ENCODE results near the gene PTPRJ. TPM values are rescaled to one million over a fixed set of nuclear protein-coding genes. Genes with fewer than 3 reads are reported as not detected.

PTPRJ gene
- total RNA-seq, 1 experiment from 2014 or later = 0.30 TPM

DNA sequence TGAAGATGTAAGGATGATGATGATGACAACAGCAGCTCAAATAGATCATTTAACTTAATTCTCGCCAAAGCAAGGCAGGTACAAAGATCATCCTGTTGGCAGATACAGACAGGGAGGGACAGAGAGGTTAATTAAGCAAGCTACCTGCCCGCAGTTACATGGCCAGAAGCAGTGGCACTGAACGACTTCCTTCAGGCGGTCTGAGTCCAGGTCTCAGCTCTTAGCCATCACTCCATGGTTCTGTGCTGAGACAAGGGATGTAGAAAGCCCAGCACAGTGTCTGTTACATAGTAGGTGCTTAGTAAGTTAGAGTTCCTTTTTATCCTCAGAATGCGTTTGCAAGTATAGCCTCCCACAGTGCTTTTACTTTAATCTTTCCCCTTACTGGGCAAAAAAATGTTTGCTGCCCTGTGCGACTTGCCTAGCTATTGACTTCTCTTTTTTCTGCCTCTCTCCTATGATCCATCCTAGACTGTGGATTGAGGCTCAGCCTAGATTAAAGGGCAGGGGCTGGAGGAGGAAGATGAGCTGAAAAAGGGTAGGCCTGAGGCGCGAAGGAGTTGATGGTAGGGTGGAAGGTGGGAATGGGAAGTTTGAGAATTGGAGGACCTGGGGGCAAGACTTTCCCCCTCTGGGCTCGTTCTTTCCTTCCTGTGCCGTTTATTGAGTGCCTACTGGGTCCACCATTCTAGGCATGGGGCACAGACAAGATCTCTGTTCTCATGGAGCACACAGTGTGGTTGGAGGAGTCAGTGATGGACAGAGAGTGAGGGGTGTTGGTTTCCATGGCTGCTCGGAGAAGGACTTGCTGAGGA, 128.1 kb downstream of the PTPRJ start:
- DNase-seq (ENCODE audit: unreplicated experiment) = no peak
- POLR2A ChIA-PET = interaction anchor here (0.8 to 3.5 kb wide), 2 partner anchors 169 to 174 kb away, joined by 3 to 20 read pairs; no protein-coding TSS in a partner anchor
- Mint-ChIP-seq H3K9me3 (ENCODE audit: unreplicated experiment) (no peaks in the 10 kb centered on the region), H3K4me1 (ENCODE audit: insufficient read depth, unreplicated experiment) (peaks cover 6% of the 10 kb centered on the region), H3K4me3 (ENCODE audit: unreplicated experiment) (no peak overlapping the region), H3K27me3 (ENCODE audit: insufficient read depth, unreplicated experiment) (no peaks in the 10 kb centered on the region), H3K27ac (ENCODE audit: low read depth, unreplicated experiment) (no peak overlapping the region), H3K36me3 (ENCODE audit: insufficient read depth, unreplicated experiment) (no peaks in the 10 kb centered on the region)
- TF ChIP-seq, protein P1, sequence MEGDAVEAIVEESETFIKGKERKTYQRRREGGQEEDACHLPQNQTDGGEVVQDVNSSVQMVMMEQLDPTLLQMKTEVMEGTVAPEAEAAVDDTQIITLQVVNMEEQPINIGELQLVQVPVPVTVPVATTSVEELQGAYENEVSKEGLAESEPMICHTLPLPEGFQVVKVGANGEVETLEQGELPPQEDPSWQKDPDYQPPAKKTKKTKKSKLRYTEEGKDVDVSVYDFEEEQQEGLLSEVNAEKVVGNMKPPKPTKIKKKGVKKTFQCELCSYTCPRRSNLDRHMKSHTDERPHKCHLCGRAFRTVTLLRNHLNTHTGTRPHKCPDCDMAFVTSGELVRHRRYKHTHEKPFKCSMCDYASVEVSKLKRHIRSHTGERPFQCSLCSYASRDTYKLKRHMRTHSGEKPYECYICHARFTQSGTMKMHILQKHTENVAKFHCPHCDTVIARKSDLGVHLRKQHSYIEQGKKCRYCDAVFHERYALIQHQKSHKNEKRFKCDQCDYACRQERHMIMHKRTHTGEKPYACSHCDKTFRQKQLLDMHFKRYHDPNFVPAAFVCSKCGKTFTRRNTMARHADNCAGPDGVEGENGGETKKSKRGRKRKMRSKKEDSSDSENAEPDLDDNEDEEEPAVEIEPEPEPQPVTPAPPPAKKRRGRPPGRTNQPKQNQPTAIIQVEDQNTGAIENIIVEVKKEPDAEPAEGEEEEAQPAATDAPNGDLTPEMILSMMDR (IDR thresholded peaks at IDR 0.05; ENCODE audit: unreplicated experiment) = no peak
- CTCF ChIA-PET = interaction anchor here (0.5 to 18.0 kb wide), 37 partner anchors 9 to 735 kb away, joined by 3 to 451 read pairs (median 3); no protein-coding TSS in a partner anchor
- intact Hi-C loops (cut with micrococcal nuclease) = loop anchor here (5.0 kb wide), 1 partner anchor 126 kb away; the partner anchor contains the start of gene PTPRJ
- BruUV-seq (replicated peaks) = no TSS peak

DNA sequence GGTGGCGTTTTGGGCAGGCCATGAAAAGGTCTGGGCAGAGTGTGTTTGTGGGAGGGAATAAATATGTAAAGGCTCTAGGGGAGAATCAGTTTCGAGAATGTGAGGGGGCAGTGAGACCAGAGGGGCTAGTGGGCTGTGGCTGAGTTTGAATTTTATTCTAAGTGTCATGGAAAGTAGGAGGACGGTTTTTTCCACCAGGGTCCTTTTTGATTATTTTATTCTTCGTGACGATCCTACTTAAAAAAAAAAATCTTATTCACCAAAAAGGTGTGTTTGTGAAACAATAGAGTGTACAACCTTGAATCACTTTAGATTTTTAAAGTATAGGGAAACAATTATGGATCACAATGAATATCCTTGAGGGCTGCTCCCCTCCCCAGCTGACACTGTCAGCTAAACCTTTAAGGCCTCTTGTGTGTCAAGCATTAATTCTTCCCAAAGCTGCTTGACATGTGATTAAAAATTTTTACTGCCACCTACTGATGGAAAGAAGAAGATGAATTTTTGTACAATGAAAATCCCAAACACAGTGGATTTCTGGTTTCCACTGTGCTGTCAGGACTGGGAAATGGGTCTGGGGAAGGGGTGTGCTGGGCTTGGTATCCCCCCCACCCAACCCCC, 128.8 kb downstream of the PTPRJ start:
- CTCF ChIA-PET = interaction anchor here (0.6 to 18.0 kb wide), 33 partner anchors 10 to 736 kb away, joined by 3 to 451 read pairs (median 3); no protein-coding TSS in a partner anchor
- Mint-ChIP-seq H3K4me1 (ENCODE audit: insufficient read depth, unreplicated experiment) (peaks cover 6% of the 10 kb centered on the region), H3K27ac (ENCODE audit: low read depth, unreplicated experiment) (no peak overlapping the region), H3K9me3 (ENCODE audit: unreplicated experiment) (no peaks in the 10 kb centered on the region), H3K27me3 (ENCODE audit: insufficient read depth, unreplicated experiment) (no peaks in the 10 kb centered on the region), H3K4me3 (ENCODE audit: unreplicated experiment) (peak overlapping the region; percentile 66), H3K36me3 (ENCODE audit: insufficient read depth, unreplicated experiment) (no peaks in the 10 kb centered on the region)
- intact Hi-C loops (cut with micrococcal nuclease) = loop anchor here (5.0 kb wide), 1 partner anchor 127 kb away; the partner anchor contains the start of gene PTPRJ
- no TSS peak for BruUV-seq (replicated peaks)
- POLR2A ChIA-PET = interaction anchor here (0.7 to 3.5 kb wide), 2 partner anchors 30 to 174 kb away, joined by 3 to 20 read pairs; no protein-coding TSS in a partner anchor
- DNase-seq (ENCODE audit: unreplicated experiment) = peak; percentile 54
- TF ChIP-seq, protein P1 (IDR thresholded peaks at IDR 0.05; ENCODE audit: unreplicated experiment) = peak; percentile 28

DNA sequence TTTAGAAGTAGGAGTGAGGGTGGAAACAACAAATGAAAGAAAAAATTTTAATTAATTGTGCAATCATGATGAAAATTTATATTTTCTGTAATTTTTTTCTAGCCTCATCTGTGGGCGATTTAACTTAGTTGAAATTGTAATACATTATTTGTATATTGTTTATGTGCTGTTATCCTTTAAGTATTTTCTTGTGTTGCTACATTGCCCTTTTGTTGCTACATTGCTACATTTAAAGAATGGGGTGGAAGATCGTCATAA, 130.1 kb downstream of the PTPRJ start:
- DNase-seq (ENCODE audit: unreplicated experiment) = no peak
- H3K9me3 Mint-ChIP-seq (ENCODE audit: unreplicated experiment) = peaks cover 11% of the 10 kb centered on the region
- BruUV-seq (replicated peaks) = no TSS peak
- no peaks in the 10 kb centered on the region for H3K36me3 Mint-ChIP-seq (ENCODE audit: insufficient read depth, unreplicated experiment)
- POLR2A ChIA-PET = interaction anchor here (3.5 kb wide), 1 partner anchor 176 kb away, joined by 20 read pairs; no protein-coding TSS in a partner anchor
- H3K4me3 Mint-ChIP-seq (ENCODE audit: unreplicated experiment) = no peak overlapping the region
- intact Hi-C loops (cut with micrococcal nuclease) = loop anchor here (1.0 to 5.0 kb wide), 2 partner anchors 176 to 253 kb away; no protein-coding TSS in a partner anchor
- peaks cover 6% of the 10 kb centered on the region for H3K4me1 Mint-ChIP-seq (ENCODE audit: insufficient read depth, unreplicated experiment)
- TF ChIP-seq, protein P1 (IDR thresholded peaks at IDR 0.05; ENCODE audit: unreplicated experiment) = no peak
- no peaks in the 10 kb centered on the region for H3K27me3 Mint-ChIP-seq (ENCODE audit: insufficient read depth, unreplicated experiment)
- CTCF ChIA-PET = interaction anchor here (0.7 to 18.0 kb wide), 14 partner anchors 10 to 215 kb away, joined by 3 to 451 read pairs (median 4); no protein-coding TSS in a partner anchor
- H3K27ac Mint-ChIP-seq (ENCODE audit: low read depth, unreplicated experiment) = no peak overlapping the region

DNA sequence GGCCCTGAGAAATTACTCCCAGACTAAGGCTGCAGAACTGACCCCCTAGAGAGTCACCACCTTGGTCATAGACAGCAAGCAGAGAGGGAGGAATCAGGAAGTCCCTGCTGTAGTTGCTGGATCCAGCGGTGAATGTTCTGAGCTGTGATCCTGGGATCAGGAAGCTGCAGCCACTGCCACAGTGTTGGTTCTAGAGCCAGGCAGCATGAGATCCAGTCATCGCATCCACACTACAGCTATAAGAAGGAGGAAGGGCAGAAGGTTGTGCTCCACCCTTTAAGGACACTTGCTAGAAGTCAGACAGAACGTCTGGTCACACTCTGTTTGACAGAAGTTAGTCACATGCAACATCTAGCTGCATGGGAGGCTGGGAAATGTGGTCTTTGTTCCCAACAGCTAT, 131.5 kb downstream of the PTPRJ start:
- intact Hi-C loops (cut with micrococcal nuclease) = loop anchor here (5.0 kb wide), 1 partner anchor 255 kb away; no protein-coding TSS in a partner anchor
- BruUV-seq (replicated peaks) = no TSS peak
- H3K36me3 Mint-ChIP-seq (ENCODE audit: insufficient read depth, unreplicated experiment) = no peaks in the 10 kb centered on the region
- H3K4me3 Mint-ChIP-seq (ENCODE audit: unreplicated experiment) = no peak overlapping the region
- H3K27me3 Mint-ChIP-seq (ENCODE audit: insufficient read depth, unreplicated experiment) = no peaks in the 10 kb centered on the region
- TF ChIP-seq, protein P1 (IDR thresholded peaks at IDR 0.05; ENCODE audit: unreplicated experiment) = no peak
- peaks cover 11% of the 10 kb centered on the region for H3K9me3 Mint-ChIP-seq (ENCODE audit: unreplicated experiment)
- POLR2A ChIA-PET = interaction anchor here (3.5 kb wide), 1 partner anchor 177 kb away, joined by 20 read pairs; no protein-coding TSS in a partner anchor
- H3K4me1 Mint-ChIP-seq (ENCODE audit: insufficient read depth, unreplicated experiment) = peaks cover 6% of the 10 kb centered on the region
- H3K27ac Mint-ChIP-seq (ENCODE audit: low read depth, unreplicated experiment) = no peak overlapping the region
- DNase-seq (ENCODE audit: unreplicated experiment) = no peak
- CTCF ChIA-PET = interaction anchor here (0.5 to 18.0 kb wide), 5 partner anchors 9 to 633 kb away, joined by 3 to 451 read pairs (median 3); partner anchors contain the start of gene NUP160

Data from MCF 10A (cell line).